T-helper 2 cell (primary cell): ENCODE results near the gene SLC66A1.

Experiments used
- DNase-seq, 5 experiments: peaks; one replicate each; pipeline versions ENCODE4 v3.0.0 to v3.0.0-alpha.2; 2012 to 2022

The SLC66A1 gene

DNA sequence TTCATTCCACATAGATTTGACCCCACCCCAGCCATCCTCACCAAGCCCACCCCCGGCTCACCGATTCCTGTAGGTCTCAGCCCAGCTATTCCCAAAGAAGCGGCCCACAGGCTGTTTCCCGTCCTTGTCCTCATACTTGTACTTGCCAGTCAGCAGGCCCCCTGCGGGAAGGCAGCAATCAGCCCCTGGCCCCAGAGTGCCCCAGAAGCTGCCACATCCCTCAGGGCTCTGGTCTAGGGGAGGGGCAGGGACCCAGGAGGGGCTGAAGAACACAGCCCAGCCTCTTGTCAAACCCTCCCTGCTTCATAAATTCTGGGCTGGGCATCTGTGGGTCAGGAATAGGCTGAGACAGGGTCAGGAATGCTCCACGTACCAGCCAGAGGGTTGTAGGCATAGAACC is 5.2 kb upstream of the SLC66A1 start:
- DNase-seq: no peak

DNA sequence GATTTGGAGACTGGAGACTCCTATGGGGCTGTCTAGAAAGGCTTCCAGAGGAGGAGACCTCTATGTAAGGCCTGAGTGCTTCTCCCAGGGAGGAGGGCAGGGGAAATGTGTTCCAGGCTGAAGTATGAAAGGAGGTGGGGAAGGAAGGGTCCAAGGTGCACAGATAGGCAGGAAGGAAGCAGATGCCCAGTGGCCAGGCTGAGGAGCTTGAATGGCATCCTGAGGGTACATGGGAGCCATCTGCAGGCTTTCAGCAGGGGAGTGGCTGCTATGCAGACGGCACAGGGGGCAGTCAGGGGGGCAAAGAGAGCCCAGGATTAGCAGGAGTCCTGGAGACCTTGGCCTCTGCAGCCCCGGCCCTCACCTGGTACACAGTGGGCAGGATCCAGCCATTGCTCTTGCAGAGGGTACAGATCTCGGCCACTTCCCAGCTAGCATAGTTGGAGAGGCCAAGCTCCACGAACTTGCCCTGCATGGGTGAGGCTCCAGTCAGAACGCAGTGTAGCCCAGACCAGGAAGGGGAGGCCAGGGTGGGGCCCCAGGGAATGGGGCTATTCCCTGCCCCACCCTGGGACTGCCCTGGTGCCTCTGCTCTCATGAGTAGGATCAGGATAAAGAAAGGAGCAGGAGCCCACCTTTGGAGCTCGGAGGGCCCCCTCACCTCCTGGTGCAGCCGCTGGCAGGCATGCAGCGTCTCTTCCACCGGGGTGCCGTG is 4.2 kb upstream of the SLC66A1 start:
- no peak for DNase-seq

DNA sequence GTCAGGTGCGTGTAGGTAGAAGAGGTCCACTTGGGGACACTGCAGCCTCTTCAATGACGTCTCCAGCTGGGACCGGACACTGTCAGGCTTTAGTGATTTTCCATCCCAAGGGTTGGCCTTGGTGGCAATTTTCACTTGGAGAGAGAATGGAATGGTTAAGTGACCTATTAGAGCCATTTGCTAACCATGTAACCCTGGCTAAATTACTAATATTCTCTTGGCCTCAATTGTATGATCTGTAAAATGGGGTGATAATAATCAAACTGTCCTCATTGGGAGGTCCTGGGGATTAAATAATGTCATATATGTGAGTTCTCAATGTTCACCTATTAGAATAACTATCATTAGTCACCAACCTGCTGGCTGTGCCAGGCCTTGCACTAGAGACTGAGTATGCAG is 3.6 kb upstream of the SLC66A1 start:
- DNase-seq: no peak

DNA sequence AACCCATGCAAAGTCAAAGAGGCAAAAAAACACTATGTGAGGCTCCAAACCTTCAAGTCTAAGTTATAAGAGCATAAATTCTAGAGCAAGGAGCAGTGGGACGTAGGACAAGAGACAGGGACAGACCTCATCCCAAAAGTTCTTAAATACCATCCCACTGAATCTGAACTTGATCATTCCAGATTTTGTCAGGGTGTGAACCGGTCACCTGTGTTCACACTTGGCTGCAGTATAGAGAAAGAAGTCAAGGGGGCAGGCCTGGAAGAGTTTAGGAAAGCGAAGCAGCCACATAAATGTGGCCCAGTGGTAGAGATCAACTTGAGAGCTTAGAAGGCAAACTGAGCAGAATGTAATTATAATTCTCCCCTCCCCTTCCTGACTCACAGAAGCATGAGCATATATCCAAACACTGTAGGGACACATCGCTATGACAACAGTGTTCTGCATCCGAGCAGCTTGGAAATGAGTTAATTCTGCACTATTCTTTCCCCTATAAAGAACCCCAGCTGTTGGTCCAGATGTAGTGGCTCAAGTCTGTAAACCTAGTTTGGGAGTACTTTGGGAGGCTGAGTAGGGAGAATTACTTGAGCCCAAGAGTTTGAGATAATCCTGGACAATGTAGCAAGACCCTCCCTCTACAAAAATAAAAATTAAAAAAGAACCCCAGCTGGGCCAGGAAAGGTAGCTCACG is 2.9 kb upstream of the SLC66A1 start:
- no peak for DNase-seq

DNA sequence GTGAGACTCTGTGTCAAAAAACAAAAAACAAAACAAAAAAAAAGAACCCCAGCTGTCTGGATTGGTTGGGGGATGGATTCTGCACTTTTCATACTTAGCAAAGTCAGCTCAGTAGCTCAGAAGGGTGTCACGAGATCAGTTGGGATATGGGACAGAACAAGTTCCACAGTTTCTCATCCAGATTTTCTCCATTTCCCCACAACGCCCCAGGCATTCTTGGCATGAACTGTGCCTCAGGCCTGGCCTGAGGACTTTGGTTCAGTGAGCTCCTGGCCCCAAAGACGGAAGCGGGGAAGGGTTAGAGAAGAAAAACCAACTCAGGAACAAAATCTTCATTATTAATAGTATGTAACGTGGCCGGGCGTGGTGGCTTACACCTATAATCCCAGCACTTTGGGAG is 2.1 kb upstream of the SLC66A1 start:
- no peak for DNase-seq

DNA sequence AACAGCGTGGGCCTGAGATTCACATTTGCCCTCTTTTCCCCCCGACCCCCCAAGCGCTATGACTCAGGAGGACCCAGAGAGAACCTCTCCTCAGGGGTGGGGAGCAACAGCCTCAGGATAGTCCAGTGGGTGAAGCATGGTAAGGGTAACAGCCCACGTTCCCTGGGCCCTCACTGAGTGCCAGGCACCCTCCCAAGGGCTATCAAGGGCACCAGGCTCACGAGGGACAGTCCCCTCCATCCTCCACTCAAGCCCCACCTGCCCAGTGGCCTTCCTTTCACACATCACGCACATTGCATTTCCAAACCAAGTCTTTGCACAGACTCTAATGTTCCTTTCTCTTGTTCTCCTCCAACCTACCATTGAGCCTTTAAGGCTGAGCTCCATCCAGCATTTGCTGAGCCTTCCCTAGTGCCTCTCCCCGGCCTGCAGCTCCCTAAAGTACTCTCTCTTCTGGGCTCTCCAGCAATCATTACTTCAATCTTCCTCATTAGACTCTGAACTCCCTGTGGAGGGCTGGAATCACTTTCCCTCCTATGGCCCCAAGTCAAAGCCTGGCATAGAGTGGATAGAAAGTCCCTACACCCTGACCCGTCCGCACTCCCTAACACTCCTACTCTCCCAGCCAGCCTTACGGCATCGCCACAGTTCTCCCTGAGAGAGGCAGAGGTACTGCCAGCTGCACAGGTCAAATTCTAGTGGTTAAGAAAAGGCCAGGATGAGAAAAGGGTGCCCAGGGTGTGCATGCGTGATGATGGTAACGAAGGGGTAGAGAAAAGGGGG is 1.2 kb upstream of the SLC66A1 start:
- no peak for DNase-seq

DNA sequence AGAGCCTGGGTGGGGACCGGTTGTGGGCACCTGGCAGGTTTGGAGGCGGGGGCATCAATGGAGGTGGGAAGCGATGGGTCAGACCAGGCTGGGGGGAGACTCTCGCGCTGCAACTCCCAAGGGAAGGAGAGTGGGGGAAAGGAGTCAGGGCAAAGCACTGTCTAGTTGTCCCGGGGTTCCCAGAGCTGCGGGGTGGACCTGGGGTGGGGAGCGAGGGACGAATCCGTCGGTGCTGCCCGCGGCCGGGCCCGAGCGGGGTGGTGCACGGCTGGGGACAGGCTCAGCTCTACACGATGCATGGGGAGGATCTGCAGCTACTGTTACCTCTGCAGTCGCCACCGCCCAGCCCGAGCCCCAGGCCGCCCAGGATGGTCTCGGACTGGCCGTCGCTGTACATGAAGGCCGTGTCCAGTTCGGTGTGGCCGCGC is 609 bp upstream of the SLC66A1 start:
- DNase-seq: no peak

DNA sequence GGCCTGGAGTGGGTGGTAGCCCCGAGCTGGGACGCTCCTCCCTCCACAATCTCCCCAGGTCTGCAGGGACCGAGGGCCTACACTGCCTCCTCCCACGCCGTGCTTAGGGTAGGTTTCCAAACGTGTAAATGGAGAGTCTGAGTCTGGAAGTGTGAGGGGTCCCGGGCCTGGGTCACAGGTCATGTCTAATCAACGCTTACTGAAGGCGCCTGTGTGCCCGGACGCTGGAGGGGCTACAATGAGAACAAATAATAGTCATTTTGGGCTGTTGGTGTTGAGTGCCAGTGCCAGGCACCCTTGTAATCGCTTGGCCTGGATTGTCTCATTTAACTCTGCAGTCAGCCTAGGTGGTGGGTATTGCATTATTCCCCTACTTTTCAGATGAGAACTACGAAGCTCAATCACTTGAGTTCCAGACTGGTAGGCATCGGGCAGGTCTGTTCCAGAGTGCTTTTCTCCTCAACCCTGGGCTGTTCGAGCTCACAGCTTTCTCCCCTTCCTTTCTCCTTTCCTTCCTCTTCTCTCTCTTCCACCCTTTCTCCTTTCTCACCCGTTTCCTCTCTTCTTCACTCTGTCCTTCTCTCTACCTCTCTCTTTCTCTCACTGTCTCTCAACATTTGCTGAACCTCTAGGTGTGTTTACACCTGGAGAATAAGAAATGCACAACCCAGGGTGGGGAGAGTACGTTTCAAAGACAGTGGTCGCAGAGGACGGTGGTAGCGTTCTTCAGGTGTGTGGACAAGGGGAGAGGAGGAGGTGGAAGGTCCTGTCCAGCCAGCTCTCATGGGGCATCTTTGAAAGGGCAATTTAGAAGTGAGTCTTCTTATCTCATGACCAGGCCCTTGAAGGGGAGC is 883 bp downstream of the SLC66A1 start:
- no peak for DNase-seq

DNA sequence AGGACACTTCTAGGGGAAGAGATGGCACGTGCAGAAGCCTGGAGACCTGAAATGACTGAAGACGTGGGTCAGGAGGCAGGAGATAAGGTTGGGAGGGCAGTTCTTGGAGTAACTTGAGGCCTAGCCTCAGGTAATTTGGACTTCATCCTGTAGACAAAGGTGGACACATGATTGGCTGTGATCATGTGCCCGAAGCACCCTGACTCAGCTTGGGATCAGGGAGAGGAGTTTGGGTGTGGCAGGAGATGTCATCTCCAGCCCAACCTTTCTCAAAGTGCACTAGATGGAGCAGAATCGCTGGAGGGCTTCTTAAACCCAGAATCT is 1.5 kb downstream of the SLC66A1 start:
- no peak for DNase-seq

DNA sequence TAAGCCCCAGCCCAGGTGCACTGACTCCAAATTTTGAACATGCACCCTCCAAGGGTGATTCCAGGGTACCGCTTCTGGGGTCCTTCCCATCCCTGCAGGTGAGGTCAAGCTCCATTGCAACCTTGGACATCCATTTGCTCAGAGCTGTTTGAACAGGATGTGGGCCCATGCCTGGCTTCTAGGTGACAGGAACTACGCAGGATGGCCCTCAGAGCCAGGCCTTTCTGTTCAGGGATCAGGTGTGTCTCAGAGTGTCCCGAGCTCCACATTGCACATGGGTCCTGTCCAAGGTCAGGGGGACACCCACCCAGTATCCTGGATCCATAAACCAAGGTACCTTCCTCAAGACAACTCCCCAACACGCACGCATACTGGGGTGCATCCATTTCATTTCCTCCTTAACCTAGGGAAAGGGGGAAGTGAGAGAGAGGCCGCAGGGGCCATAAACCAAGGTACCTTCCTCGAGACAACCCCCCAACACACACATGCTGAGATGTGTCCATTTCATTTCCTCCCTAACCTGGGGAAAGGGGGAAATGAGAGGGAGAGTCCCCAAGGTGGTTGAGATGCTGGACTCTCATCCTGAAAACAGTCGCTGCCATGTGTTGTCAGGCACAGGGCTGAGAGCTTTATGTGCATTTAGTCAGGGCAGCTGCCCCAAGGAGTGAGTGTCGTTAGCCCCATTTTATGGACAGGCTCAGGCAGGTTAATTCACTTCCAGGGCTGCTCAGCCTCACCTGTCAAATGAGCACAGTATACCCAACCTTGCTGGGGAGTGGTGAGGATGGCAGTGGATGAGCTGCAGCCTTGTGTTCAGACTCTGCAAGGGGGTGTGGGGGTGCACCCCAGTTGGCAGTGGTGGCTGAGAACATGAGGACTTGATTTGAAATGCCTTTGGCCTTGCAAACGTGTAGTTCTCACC is 2.1 kb downstream of the SLC66A1 start:
- DNase-seq: no peak

DNA sequence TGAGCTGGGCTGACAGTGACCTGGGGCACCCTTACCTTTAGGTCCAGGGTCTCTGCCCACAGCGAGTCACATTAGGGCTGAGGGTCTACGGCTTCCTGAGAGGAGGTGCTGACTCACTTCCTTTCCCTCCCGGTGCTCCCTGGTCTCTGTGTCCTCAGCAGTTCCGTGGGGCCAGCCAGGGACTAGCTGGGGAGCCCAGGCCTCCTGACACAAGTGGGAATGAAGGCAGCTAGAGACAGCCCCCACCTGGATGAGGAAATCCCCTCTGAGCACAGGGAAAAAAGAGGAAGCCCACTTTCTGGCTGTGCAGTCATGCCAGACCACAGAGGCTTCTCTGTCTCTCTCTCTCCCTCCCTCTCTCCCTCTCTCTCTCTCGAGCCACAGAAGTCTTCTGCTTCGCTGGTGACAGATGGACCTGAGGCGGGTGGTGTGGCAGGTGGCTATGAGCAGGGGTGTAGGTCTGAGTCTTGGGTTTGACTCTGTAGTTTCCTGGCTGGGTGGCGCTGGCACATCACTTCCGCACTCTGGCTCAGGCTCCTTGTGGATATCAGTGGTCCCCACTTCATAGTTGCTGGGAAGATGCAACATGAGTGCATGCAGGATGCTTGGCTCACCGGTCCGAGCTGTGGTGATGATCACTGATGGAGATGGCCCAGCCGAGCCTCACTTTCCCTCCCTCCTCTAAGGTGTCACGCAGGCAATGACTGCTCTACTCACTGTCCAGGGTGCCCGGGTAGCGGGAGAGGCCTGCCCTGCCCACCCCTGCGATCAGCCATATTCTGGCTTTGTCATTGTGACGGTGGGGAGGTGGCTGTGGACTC is 3.5 kb downstream of the SLC66A1 start:
- DNase-seq: no peak

DNA sequence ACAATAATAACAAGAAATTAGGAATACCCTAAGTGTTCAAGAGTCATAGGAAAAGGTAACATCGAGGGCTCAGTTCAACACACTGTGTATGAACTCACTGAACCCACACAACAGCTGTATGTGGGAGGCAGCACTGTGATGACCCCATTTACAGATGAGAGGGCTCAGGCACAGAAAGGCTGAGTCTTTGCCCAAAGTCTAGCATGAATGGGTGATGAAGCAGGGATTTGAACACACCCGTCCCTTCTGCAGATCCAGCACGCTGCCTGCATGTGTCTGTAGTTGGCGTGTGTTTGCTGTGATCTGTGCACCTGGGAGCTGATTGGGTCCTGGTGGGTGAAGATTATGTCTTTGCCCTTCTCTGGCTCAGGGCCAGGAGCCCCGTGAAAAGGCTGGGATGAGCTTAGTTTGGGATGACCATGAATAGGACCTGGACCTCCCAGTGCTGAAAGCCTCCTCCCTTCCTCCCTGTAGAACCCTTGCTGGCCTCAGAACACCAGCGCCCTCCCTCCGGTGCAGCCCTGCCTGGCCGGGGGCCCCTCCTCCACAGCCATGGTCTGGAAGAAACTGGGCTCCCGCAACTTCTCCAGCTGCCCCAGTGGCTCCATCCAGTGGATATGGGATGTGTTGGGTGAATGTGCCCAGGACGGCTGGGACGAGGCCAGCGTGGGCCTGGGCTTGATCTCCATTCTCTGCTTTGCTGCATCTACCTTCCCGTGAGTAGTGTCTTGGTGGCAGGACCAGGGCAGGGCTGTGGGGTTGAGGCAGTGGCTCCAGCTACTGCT is 5.2 kb downstream of the SLC66A1 start:
- no peak for DNase-seq

DNA sequence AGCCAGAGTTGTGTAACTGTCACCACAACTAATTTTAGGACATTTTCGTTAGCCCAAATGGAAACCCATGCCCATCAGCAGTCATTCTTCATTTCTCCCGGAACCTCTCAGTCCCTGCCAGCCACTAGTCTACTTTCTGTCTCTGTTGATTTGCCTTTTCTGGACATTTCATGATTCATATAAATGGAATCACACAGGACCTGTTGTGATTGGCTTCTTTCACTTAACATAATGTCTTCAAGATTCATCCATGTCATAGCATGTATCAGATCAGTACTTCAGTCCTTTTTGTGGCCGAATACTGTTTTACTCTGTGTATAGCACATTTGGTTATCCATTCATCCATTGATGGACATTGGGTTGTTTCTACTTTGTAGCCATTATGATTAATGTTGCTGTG is 7.1 kb downstream of the SLC66A1 start:
- DNase-seq: no peak

DNA sequence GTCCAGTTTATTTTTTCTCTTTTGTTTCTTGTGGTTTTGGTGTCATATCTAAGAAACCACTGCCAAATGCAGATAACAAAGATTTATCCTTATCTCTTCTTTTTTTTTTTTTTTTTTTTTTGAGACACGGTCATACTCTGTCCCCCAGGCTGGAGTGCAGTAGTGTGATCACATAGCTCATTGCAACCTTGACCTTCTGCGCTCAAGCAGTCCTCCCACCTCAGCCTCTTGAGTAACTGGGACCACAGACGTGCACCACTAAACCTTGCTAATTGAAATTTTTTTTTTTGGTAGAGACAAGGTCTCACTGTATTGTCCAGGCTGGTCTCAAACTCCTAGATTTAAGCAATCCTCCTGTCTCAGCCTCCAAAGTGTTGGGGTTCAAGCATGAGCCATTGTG is 8.9 kb downstream of the SLC66A1 start:
- DNase-seq: no peak

DNA sequence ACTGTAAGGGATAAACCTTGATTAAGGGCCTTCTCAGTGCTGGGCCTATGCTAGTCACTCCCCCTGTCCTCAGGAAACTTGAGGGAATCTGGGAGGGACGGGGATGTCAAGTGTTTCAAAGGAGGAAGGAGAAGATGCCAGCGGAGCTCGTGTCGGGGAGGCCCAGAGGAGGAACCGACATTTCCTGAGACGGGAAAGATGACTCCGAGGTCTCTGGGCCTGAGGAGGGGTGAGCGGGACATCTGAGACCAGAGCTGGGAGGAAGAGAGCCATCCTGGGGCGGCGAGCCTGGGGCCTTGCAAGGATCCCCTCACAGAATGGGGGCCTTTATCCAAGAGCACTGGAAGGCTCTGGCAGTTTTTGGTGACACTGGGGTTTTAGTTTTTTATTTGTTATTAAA is 10.4 kb downstream of the SLC66A1 start:
- no peak for DNase-seq

DNA sequence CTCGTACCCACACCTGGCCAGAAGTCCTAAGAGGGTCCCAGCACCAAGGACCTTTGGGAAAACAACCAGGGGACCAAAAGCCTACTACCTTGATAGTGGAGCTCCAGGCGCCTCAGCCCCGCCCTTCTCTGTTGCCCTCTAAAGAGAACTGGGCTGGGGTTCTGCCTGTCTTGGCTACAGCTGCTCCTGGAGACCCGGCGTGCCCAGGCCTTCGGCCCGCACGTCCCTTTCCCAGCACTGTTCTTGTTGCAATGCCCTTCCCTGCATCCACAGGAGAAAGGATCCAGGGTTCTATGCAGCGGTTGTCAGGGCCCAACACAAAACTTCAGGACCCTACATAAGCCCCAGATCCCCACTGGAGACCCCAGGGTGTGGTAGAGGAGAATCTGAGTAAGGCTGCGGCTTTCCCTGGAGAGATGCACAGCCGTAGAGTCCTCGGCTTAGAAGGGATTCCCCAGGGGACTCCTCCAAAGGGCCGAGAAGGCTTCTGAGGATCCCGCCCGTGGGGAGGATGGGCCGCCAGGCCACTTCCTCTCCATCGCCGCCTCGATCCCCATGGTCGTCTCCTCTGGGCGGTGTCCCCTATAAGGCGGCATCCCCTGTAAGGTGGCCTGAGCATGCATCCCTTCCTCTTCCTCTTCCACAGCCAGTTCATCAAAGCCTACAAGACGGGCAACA is 12.0 kb downstream of the SLC66A1 start:
- no peak for DNase-seq

DNA sequence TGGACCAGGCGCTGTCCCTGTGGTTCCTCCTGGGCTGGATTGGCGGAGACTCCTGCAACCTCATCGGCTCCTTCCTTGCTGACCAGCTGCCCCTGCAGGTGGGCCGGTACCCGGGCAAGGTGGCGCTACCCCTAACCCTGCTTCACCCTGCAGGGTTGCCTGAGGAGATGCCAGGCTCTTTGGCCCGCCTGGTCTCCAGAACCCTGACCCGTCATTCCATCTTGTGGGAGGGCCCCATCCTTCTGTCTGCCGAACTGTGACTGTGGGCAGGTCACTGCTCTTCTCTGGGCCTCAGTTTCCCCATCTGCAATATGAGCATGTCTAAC is 12.5 kb downstream of the SLC66A1 start:
- no peak for DNase-seq

DNA sequence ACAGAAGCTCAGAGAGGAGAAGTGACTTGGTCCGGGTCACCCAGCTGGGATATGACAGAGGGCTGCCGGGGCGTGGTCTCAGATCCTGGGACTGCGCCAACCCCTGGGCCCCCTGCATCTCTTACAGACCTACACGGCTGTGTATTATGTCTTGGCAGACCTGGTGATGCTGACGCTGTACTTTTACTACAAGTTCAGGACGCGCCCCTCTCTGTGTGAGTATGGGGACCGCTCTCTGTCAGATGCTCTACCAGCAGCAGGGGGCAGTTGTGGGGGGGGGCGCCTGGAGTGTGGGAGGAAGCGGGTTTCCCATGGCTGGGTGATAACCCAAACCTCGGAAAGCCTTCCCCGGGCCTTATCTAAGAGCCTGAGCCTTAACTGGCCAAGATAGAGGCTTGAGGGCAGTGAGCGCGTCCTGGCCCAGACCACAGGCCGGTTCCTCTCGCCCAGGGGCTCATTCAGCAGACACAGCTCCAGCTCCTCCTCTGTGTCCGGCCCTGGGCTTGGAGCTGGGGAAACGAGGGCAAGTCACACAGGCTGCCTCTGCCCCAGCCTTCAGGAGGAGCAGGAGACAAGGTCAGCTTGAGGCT is 13.3 kb downstream of the SLC66A1 start:
- DNase-seq: no peak
